ENCODE measurements around the gene MTHFSD. TPM values are rescaled to one million over a fixed set of nuclear protein-coding genes. Genes with fewer than 3 reads are reported as not detected.

MTHFSD gene
- total and polyA plus RNA-seq, 2 donors (not counting 3 experiments of a cell fraction or from before 2014, with no cell fraction given): 16.7 to 21.1 TPM

- POLR2A ChIA-PET: no interaction called here
- dilution Hi-C loops (cut with MboI; ENCODE audit: extremely low pct_ligation_motif_present, low sequenced_read_pairs): no loop called here
- no peak overlapping the region for H2AFZ ChIP-seq (ENCODE audit: low read depth, low read length)
Measured at GRCh38 chr16:86604436-86605193, 49.6 kb upstream of the MTHFSD start.

GRCh38 chr16:86602521-86602920, 47.5 kb upstream of the MTHFSD start:
- ChIA-PET POLR2A (no interaction called here), CTCF (no interaction called here)
- Histone ChIP-seq H2AFZ (ENCODE audit: low read depth, low read length) (no peak overlapping the region), H3K9me3 (replicated peaks; ENCODE audit: control insufficient read depth, insufficient read depth, low read length) (no peaks in the 10 kb centered on the region), H3K36me3 (ENCODE audit: control insufficient read depth in 2 of 2, extremely low read depth in 1 of 2, insufficient read depth in 2 of 2, low read length in 2 of 2) (no peaks in the 10 kb centered on the region), H3K79me2 (ENCODE audit: control insufficient read depth, insufficient read depth, low read length) (no peaks in the 10 kb centered on the region), H3K27ac (ENCODE audit: insufficient read depth, low read depth, low read length) (no peak overlapping the region), H3K9me1 (replicated peaks; ENCODE audit: control insufficient read depth, extremely low read depth, insufficient read depth, low read length) (no peaks in the 10 kb centered on the region), H3K4me2 (ENCODE audit: insufficient read depth, low read length) (no peak overlapping the region), H3K27me3 (ENCODE audit: control insufficient read depth in 2 of 2, insufficient read depth in 2 of 2, low read length in 2 of 2) (no peaks in the 10 kb centered on the region), H3K4me3 (replicated peaks in 1 of 3; ENCODE audit: insufficient read depth in 1 of 3, low read depth in 1 of 3, low read length in 3 of 3) (no peak overlapping the region), H3K4me1 (ENCODE audit: control insufficient read depth, extremely low read depth, insufficient read depth, low read length) (no peaks in the 10 kb centered on the region), H3K9ac (replicated peaks; ENCODE audit: extremely low read depth, insufficient read depth, low read length) (no peak overlapping the region), H4K20me1 (replicated peaks; ENCODE audit: control insufficient read depth, extremely low read depth, insufficient read depth, low read length) (no peaks in the 10 kb centered on the region)
- intact Hi-C loops (cut with micrococcal nuclease) (no loop called here), dilution Hi-C loops (cut with MboI; ENCODE audit: extremely low pct_ligation_motif_present, low sequenced_read_pairs) (no loop called here)
- DNase-seq (ENCODE audit: low read depth, low spot score) (no peak), FAIRE-seq (no peak)
- no peak for TF ChIP-seq MAX (IDR thresholded peaks at IDR 0.05; ENCODE audit: insufficient read depth, insufficient read length)
- TF ChIP-seq GATA2 (IDR thresholded peaks at IDR 0.05; ENCODE audit: insufficient read depth, insufficient read length, low read depth, low read length): no peak
- TF ChIP-seq EZH2 (IDR thresholded peaks at IDR 0.05; ENCODE audit: borderline replicate concordance, low read depth, low read length, severe bottlenecking): no peak
- no peak for TF ChIP-seq POLR2A (IDR thresholded peaks at IDR 0.05; ENCODE audit: low read depth, low read length)
- TF ChIP-seq MYC (IDR thresholded peaks at IDR 0.05; ENCODE audit: low read depth, low read length): no peak
- TF ChIP-seq FOS (IDR thresholded peaks at IDR 0.05; ENCODE audit: borderline replicate concordance, insufficient read depth, low read length): no peak
- no peak for TF ChIP-seq POLR2AphosphoS5 (IDR thresholded peaks at IDR 0.05; ENCODE audit: insufficient read depth, low read depth, low read length)
- no peak for TF ChIP-seq JUN (IDR thresholded peaks at IDR 0.05; ENCODE audit: borderline replicate concordance, insufficient read depth, insufficient read length, low read depth)
- no peak for TF ChIP-seq CTCF (IDR thresholded peaks at IDR 0.05; ENCODE audit: extremely low read depth in 1 of 2, insufficient read depth in 1 of 2, low read depth in 1 of 2, low read length in 2 of 2)
- BruUV-seq (replicated peaks): no TSS peak

More at GRCh38 chr16:86604436-86605193, 49.6 kb upstream of the MTHFSD start:
- Histone ChIP-seq H4K20me1 (replicated peaks; ENCODE audit: control insufficient read depth, extremely low read depth, insufficient read depth, low read length) (no peaks in the 10 kb centered on the region), H3K4me1 (ENCODE audit: control insufficient read depth, extremely low read depth, insufficient read depth, low read length) (no peaks in the 10 kb centered on the region), H3K9me3 (replicated peaks; ENCODE audit: control insufficient read depth, insufficient read depth, low read length) (no peaks in the 10 kb centered on the region), H3K9ac (replicated peaks; ENCODE audit: extremely low read depth, insufficient read depth, low read length) (no peak overlapping the region), H3K4me3 (replicated peaks in 1 of 3; ENCODE audit: insufficient read depth in 1 of 3, low read depth in 1 of 3, low read length in 3 of 3) (no peak overlapping the region), H3K27ac (ENCODE audit: insufficient read depth, low read depth, low read length) (no peak overlapping the region), H3K79me2 (ENCODE audit: control insufficient read depth, insufficient read depth, low read length) (no peaks in the 10 kb centered on the region), H3K9me1 (replicated peaks; ENCODE audit: control insufficient read depth, extremely low read depth, insufficient read depth, low read length) (no peaks in the 10 kb centered on the region), H3K27me3 (ENCODE audit: control insufficient read depth in 2 of 2, insufficient read depth in 2 of 2, low read length in 2 of 2) (no peaks in the 10 kb centered on the region), H3K36me3 (ENCODE audit: control insufficient read depth in 2 of 2, extremely low read depth in 1 of 2, insufficient read depth in 2 of 2, low read length in 2 of 2) (no peaks in the 10 kb centered on the region), H3K4me2 (ENCODE audit: insufficient read depth, low read length) (no peak overlapping the region)
- DNase-seq (ENCODE audit: low read depth, low spot score): no peak
- BruUV-seq (replicated peaks): no TSS peak
- TF ChIP-seq MAX (IDR thresholded peaks at IDR 0.05; ENCODE audit: insufficient read depth, insufficient read length) (no peak), GATA2 (IDR thresholded peaks at IDR 0.05; ENCODE audit: insufficient read depth, insufficient read length, low read depth, low read length) (no peak), MYC (IDR thresholded peaks at IDR 0.05; ENCODE audit: low read depth, low read length) (no peak), POLR2AphosphoS5 (IDR thresholded peaks at IDR 0.05; ENCODE audit: insufficient read depth, low read depth, low read length) (no peak), POLR2A (IDR thresholded peaks at IDR 0.05; ENCODE audit: low read depth, low read length) (no peak), FOS (IDR thresholded peaks at IDR 0.05; ENCODE audit: borderline replicate concordance, insufficient read depth, low read length) (no peak), EZH2 (IDR thresholded peaks at IDR 0.05; ENCODE audit: borderline replicate concordance, low read depth, low read length, severe bottlenecking) (no peak)
- no peak for FAIRE-seq
- intact Hi-C loops (cut with micrococcal nuclease): no loop called here
- CTCF ChIA-PET: interaction anchor here (0.8 to 1.0 kb wide), 2 partner anchors 8 to 28 kb away, joined by 3 read pairs; no protein-coding TSS in a partner anchor
